Gastroesophageal sphincter (tissue), 4 donors: Measurements from ENCODE around the gene ELMO1. TPM values are rescaled to one million over a fixed set of nuclear protein-coding genes. Genes with fewer than 3 reads are reported as not detected.

Experiments
- ATAC-seq: fragments of 150-250 bp; one replicate; pipeline ENCODE4 v1.9.1; 2016; ENCODE audit warnings: mild to moderate bottlenecking, moderate library complexity
- H3K27ac ChIP-seq, 4 donors: fragments of 200-600 bp; sonication (generic) in 3 of 4; 1 replicate in 3 of 4; 2 replicates in 1 of 4; pipeline ENCODE4 v1.5.1; 2016 to 2019
- H3K27me3 ChIP-seq: fragments of 200-600 bp; sonication (generic); one replicate; pipeline ENCODE4 v1.5.1; 2019
- H3K36me3 ChIP-seq, 2 donors: fragments of 200-600 bp; sonication (generic); one replicate each; pipeline ENCODE4 v1.5.1; 2019; ENCODE audit warnings: control low read depth in 1 of 2
- H3K4me1 ChIP-seq, 3 donors: fragments of 200-600 bp; sonication (generic); 1 replicate in 2 of 3; 2 replicates in 1 of 3; pipeline ENCODE4 v1.5.1; 2016 to 2019; ENCODE audit warnings: control low read depth in 2 of 3
- H3K4me3 ChIP-seq, 2 donors: fragments of 200-600 bp; sonication (generic); one replicate each; pipeline ENCODE4 v1.5.1; 2019; ENCODE audit warnings: mild to moderate bottlenecking in 1 of 2, moderate library complexity in 1 of 2
- H3K9me3 ChIP-seq, 3 donors: fragments of 200-600 bp; sonication (generic); one replicate each; pipeline ENCODE4 v1.5.1; 2017 to 2019; ENCODE audit warnings: control low read depth in 2 of 3
- EP300 ChIP-seq: sonication (generic); formaldehyde crosslinking; IDR thresholded peaks from one replicate; pipeline ENCODE4 v1.6.1; 2017; ENCODE audit warnings: antibody characterized with exemption, mild to moderate bottlenecking
- POLR2A ChIP-seq, 2 donors: fragments of 450-650 bp; IDR thresholded peaks; one replicate each; pipeline ENCODE4 v1.6.1; 2017; ENCODE audit warnings: antibody characterized with exemption in 2 of 2, mild to moderate bottlenecking in 2 of 2, moderate library complexity in 1 of 2
- POLR2AphosphoS5 ChIP-seq: sonication (generic); formaldehyde crosslinking; IDR thresholded peaks from one replicate; pipeline ENCODE4 v1.6.1; 2017; ENCODE audit warnings: antibody characterized with exemption
- WGBS, 2 donors: methylation state at CpG; one replicate each; pipeline ENCODE4 v1.1.5; 2018; ENCODE audit warnings: low coverage in 1 of 2; 5-methylcytosine and 5-hydroxymethylcytosine counted together
- total RNA-seq, 4 donors: library from RNA; depleted of rRNA; stranded (reverse); fragments of >200 nt; gene quantifications; one replicate each; pipeline ENCODE4 v1.1.0, GENCODE V29; 2016
- TF ChIP-seq, protein P1 (sequence below), 4 experiments: fragments of 200-600 bp in 2 of 4; fragments of 450-650 bp in 2 of 4; sonication (generic) in 1 of 4; IDR thresholded peaks; one replicate each; pipeline ENCODE4 v1.5.1; 2017 to 2019; ENCODE audit warnings: antibody characterized with exemption in 4 of 4, mild to moderate bottlenecking in 2 of 4, moderate library complexity in 2 of 4

The ELMO1 gene
- total RNA-seq, 4 donors from 2014 or later, result 22.1 to 54.0 (median 42.7) TPM

DNA sequence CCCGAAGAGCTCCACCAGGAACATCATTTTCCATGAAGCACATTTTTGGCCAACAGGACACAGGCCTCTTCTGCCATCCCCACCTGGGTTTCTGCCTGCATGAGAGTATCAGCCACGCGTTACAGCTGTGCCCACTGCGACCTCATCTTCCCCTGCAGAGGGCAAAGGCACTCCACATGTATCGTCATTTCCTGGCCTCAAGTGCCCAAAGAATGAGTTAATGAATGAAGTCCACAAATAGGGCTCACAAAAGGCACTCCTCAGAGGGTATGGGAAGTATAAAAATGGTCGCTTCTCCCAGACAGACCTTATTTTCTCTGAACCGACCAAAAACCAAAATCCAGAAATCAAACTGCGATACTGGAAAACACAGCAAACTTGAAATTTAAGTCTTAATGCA lies 18.5 kb downstream of the ELMO1 start:
- no peak overlapping the region for H3K27ac ChIP-seq
- no peaks in the 10 kb centered on the region for H3K9me3 ChIP-seq
- H3K27me3 ChIP-seq, result no peaks in the 10 kb centered on the region
- no peaks in the 10 kb centered on the region for H3K36me3 ChIP-seq
- H3K4me3 ChIP-seq, result no peak overlapping the region
- WGBS, 2 donors, result 90 to 96% methylated on average over 8 of the region's 8 CpGs
- peaks cover 0 to 13% (median 0%) of the 10 kb centered on the region in 3 donors for H3K4me1 ChIP-seq
- no peak for ATAC-seq
- TF ChIP-seq, protein P1, sequence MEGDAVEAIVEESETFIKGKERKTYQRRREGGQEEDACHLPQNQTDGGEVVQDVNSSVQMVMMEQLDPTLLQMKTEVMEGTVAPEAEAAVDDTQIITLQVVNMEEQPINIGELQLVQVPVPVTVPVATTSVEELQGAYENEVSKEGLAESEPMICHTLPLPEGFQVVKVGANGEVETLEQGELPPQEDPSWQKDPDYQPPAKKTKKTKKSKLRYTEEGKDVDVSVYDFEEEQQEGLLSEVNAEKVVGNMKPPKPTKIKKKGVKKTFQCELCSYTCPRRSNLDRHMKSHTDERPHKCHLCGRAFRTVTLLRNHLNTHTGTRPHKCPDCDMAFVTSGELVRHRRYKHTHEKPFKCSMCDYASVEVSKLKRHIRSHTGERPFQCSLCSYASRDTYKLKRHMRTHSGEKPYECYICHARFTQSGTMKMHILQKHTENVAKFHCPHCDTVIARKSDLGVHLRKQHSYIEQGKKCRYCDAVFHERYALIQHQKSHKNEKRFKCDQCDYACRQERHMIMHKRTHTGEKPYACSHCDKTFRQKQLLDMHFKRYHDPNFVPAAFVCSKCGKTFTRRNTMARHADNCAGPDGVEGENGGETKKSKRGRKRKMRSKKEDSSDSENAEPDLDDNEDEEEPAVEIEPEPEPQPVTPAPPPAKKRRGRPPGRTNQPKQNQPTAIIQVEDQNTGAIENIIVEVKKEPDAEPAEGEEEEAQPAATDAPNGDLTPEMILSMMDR (IDR thresholded peaks at IDR 0.05), result no peak
- TF ChIP-seq POLR2AphosphoS5, result no peak

DNA sequence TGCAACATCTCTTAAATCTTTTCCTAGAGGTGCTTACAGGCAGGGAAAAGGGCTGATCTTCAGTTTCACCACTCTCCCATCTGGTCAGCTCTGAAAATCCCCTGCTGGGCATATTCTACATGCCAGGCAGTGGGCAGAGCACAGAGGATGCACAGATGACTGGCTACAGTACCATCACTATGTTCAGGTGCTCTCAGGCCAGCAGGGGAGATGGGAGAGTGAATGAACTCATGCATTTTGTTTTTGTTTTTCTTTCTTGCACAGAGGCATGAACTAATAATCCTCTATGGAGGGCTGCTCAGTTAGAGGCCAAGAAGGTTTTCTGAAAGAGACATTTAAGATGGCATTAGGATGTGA lies 19.3 kb downstream of the ELMO1 start:
- ATAC-seq, result no peak
- H3K36me3 ChIP-seq, result no peaks in the 10 kb centered on the region
- TF ChIP-seq POLR2AphosphoS5 (no peak), EP300 (no peak), POLR2A (IDR thresholded peaks at IDR 0.05) (no peak)
- TF ChIP-seq, protein P1 (IDR thresholded peaks at IDR 0.05), result no peak
- H3K9me3 ChIP-seq, result no peaks in the 10 kb centered on the region
- H3K27me3 ChIP-seq, result no peaks in the 10 kb centered on the region
- H3K4me1 ChIP-seq, result peaks cover 0 to 13% (median 0%) of the 10 kb centered on the region in 3 donors
- no peak overlapping the region for H3K27ac ChIP-seq
- no peak overlapping the region for H3K4me3 ChIP-seq

DNA sequence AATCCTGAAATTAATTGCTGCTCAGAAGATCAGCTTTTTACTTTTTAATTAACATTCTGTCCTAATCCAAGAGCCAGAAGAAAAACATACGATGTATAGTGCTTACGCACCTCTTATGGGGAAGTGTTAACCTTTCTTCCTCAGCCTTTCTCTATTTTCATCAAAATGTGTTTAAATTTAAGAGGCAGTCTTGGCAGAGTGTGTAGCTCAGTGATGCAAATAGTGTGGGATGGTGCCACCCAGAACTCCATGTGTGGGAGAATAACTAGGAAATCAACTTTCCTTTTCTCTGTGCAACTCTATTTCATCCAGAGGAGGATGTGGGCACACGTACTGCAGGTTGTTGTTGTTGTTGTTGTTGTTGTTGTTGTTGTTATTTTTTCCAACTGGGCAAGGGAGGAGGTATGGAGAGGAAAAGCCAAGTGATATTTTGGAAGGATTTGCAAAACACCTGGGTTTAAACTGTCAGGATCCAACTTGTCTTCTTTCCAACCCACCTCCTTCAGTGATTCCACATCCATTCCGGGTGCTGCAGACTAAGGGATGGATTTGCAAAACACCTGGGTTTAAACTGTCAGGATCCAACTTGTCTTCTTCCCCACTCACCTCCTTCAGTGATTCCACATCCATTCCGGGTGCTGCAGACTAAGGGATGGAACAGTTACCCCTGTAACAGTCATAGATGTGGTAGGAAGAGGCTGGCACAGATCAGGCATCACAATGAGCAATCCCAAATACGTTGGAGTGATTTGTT lies 19.8 kb downstream of the ELMO1 start:
- H3K9me3 ChIP-seq, result no peaks in the 10 kb centered on the region
- H3K27me3 ChIP-seq, result no peaks in the 10 kb centered on the region
- H3K36me3 ChIP-seq, result no peaks in the 10 kb centered on the region
- TF ChIP-seq EP300 (no peak), POLR2AphosphoS5 (no peak), POLR2A (IDR thresholded peaks at IDR 0.05) (no peak)
- TF ChIP-seq, protein P1 (IDR thresholded peaks at IDR 0.05), result no peak
- no peak overlapping the region for H3K27ac ChIP-seq
- WGBS, 2 donors, result 69 to 84% methylated on average over 6 of the region's 6 CpGs
- no peak for ATAC-seq
- peaks cover 0 to 13% (median 0%) of the 10 kb centered on the region in 3 donors for H3K4me1 ChIP-seq
- no peak overlapping the region for H3K4me3 ChIP-seq

DNA sequence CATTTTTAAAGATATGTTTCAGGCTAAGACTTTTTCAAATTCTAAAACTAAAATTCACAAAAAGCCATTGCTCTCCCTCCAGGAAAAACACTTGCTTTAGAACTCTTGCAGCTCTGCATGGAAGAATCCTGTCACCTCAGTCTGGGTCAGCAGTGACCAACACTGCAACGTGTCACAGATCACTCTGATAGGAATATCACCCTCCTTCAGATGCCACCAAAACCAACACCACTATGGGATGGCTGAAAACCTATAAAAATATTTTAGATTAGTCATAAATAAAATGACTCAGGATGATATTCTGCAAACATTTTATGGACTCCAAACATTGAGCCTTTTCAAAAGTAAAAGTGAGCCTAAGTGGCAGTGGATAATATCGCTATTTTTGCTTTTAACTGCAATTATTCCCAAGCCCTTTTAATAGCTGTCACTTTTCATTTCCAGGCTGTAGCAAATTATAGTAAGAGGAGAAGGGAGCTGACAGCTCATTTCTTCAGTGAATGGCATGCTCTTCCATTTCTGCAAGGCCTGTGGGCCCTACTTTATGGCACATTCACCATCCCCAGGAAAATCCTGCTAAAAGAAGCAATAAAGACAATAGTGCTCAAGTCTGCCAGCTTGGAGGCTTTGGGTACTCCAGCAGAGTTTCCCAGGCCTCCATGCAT lies 21.3 kb downstream of the ELMO1 start:
- Histone ChIP-seq H3K4me3 (no peak overlapping the region), H3K27ac (no peak overlapping the region), H3K27me3 (no peaks in the 10 kb centered on the region), H3K9me3 (no peaks in the 10 kb centered on the region), H3K4me1 (peaks cover 0 to 6% (median 2%) of the 10 kb centered on the region in 3 donors), H3K36me3 (no peaks in the 10 kb centered on the region)
- no peak for ATAC-seq
- 58 to 79% methylated on average over 2 of the region's 2 CpGs for WGBS, 2 donors
- TF ChIP-seq POLR2AphosphoS5, result no peak
- no peak for TF ChIP-seq EP300
- TF ChIP-seq, protein P1 (IDR thresholded peaks at IDR 0.05), result no peak
- TF ChIP-seq POLR2A (IDR thresholded peaks at IDR 0.05), result no peak

DNA sequence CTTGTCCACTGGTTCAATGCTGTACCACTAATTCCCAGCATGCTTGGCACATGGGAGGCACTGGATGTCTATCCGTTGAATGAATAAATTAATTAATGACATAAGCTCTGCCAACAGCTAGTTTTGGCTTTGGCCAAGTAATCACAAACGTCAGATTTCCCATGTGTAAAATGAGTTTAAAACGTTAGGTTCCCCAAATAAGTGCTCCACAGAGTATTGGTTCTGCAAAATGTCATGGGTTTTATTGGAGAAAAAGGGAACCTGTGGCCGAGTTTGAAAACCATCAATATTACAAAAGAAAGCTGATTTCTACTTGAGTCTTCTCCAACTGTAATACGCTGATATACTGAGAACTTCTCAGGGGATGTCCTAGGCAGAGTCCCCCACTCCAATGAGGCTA lies 23.2 kb downstream of the ELMO1 start:
- Histone ChIP-seq H3K9me3 (no peaks in the 10 kb centered on the region), H3K4me1 (peaks cover 0 to 22% (median 2%) of the 10 kb centered on the region in 3 donors), H3K27me3 (no peaks in the 10 kb centered on the region), H3K4me3 (no peak overlapping the region), H3K27ac (no peak overlapping the region), H3K36me3 (no peaks in the 10 kb centered on the region)
- WGBS, 2 donors, result 31 to 41% methylated on average over 5 of the region's 5 CpGs
- ATAC-seq, result no peak
- no peak for TF ChIP-seq EP300
- TF ChIP-seq, protein P1 (IDR thresholded peaks at IDR 0.05), result no peak
- no peak for TF ChIP-seq POLR2A (IDR thresholded peaks at IDR 0.05)
- no peak for TF ChIP-seq POLR2AphosphoS5
